IMR-90 (cell line): ENCODE measurements around the gene C5orf52. TPM values are rescaled to one million over a fixed set of nuclear protein-coding genes. Genes with fewer than 3 reads are reported as not detected.
A peak's percentile ranks its signal among the peaks of the same experiment; 100 is the strongest.

Experiments
- ATAC-seq: fragments of 200-7000 bp; cut with Tn5 transposase; 2 replicates; pipeline ENCODE4 v1.9.1; 2020; ENCODE audit warnings: low read depth, mild to moderate bottlenecking, moderate library complexity
- BruUV-seq: library from RNA; stranded (reverse); fragments of 400-500 nt; replicated peaks from 2 replicates; lab custom pipeline; 2021; lab: Mats Ljungman, UMichigan
- CTCF ChIA-PET: fragments of 300-600 bp; formaldehyde crosslinking; extraction: SDS; loops from one replicate; lab custom pipeline; 2021; ENCODE audit warnings: antibody characterized with exemption; lab: Yijun Ruan, JAX
- POLR2A ChIA-PET: fragments of 300-600 bp; sonication (Branson Sonifier 250); formaldehyde crosslinking; loops from one replicate; lab custom pipeline; 2022; ENCODE audit warnings: antibody characterized with exemption; ENCODE audit not compliant: unreplicated experiment; lab: Charles Lee
- DNase-seq: peaks from one replicate; pipeline ENCODE4 v3.0.0; 2013
- H2AFZ ChIP-seq: replicated peaks from 2 replicates; pipeline ENCODE3; 2013; ENCODE audit warnings: low read length, mild to moderate bottlenecking; ENCODE audit not compliant: poor library complexity
- H2AK5ac ChIP-seq: 2 replicates; pipeline ENCODE4 v1.6.1; 2013; ENCODE audit warnings: low read depth, low read length, inconsistent platforms
- H2AK9ac ChIP-seq: replicated peaks from 2 replicates; pipeline ENCODE3; 2013; ENCODE audit warnings: mild to moderate bottlenecking, low read depth, low read length, moderate library complexity; ENCODE audit not compliant: poor library complexity
- H2BK120ac ChIP-seq: 2 replicates; pipeline ENCODE4 v1.6.1; 2013; ENCODE audit warnings: low read depth, low read length, inconsistent platforms
- H2BK15ac ChIP-seq: 3 replicates; pipeline ENCODE4 v1.6.1; 2013; ENCODE audit warnings: low read depth, low read length, inconsistent platforms
- H2BK20ac ChIP-seq: 2 replicates; pipeline ENCODE4 v1.6.1; 2013; ENCODE audit warnings: low read depth, mild to moderate bottlenecking, inconsistent platforms, low read length, moderate library complexity
- H2BK5ac ChIP-seq: 2 replicates; pipeline ENCODE4 v1.6.1; 2013; ENCODE audit warnings: mild to moderate bottlenecking, low read depth, low read length, inconsistent platforms; ENCODE audit not compliant: poor library complexity, severe bottlenecking
- H3K14ac ChIP-seq: replicated peaks from 2 replicates; pipeline ENCODE4 v1.6.1; 2013; ENCODE audit warnings: low read depth, low read length, inconsistent platforms
- H3K18ac ChIP-seq: 2 replicates; pipeline ENCODE4 v1.6.1; 2013; ENCODE audit warnings: low read depth, low read length, control low read depth
- H3K23ac ChIP-seq: 2 replicates; pipeline ENCODE4 v1.6.1; 2013; ENCODE audit warnings: low read depth, low read length, inconsistent platforms
- H3K27ac ChIP-seq: 2 replicates; pipeline ENCODE4 v1.5.1; 2013; ENCODE audit warnings: mild to moderate bottlenecking, control low read depth, low read length; ENCODE audit not compliant: insufficient read depth
- H3K27me3 ChIP-seq: 2 replicates; pipeline ENCODE4 v1.6.1; 2013; ENCODE audit warnings: low read length; ENCODE audit not compliant: control insufficient read depth, insufficient read depth
- H3K36me3 ChIP-seq: 2 replicates; pipeline ENCODE4 v1.6.1; 2013; ENCODE audit warnings: low read length, mixed read lengths; ENCODE audit not compliant: control insufficient read depth, insufficient read depth
- H3K4ac ChIP-seq: 2 replicates; pipeline ENCODE4 v1.6.1; 2013; ENCODE audit warnings: low read depth, low read length, inconsistent platforms
- H3K4me1 ChIP-seq: 2 replicates; pipeline ENCODE4 v1.6.1; 2013; ENCODE audit warnings: low read length, mixed read lengths; ENCODE audit not compliant: control insufficient read depth, insufficient read depth
- H3K4me2 ChIP-seq: 2 replicates; pipeline ENCODE4 v1.6.1; 2013; ENCODE audit warnings: low read depth, mild to moderate bottlenecking, control low read depth, low read length, moderate library complexity
- H3K4me3 ChIP-seq: 2 replicates; pipeline ENCODE4 v1.5.1; 2013; ENCODE audit warnings: low read depth, mild to moderate bottlenecking, control low read depth, low read length, moderate library complexity; ENCODE audit not compliant: insufficient read depth
- H3K56ac ChIP-seq: 2 replicates; pipeline ENCODE4 v1.6.1; 2013; ENCODE audit warnings: low read length, inconsistent platforms; ENCODE audit not compliant: insufficient read depth; ENCODE audit errors: extremely low read depth
- H3K79me1 ChIP-seq, 2 experiments: 2 replicates each; pipeline ENCODE4 v1.6.1; 2013; ENCODE audit warnings: low read length in 2 of 2, inconsistent platforms in 1 of 2, low read depth in 1 of 2
- H3K9ac ChIP-seq: 2 replicates; pipeline ENCODE4 v1.6.1; 2013; ENCODE audit warnings: low read depth, low read length, control low read depth
- H3K9me1 ChIP-seq: 2 replicates; pipeline ENCODE4 v1.6.1; 2013; ENCODE audit warnings: low read length, inconsistent platforms; ENCODE audit not compliant: insufficient read depth
- H3K9me3 ChIP-seq: 2 replicates; pipeline ENCODE4 v1.6.1; 2013; ENCODE audit warnings: low read length; ENCODE audit not compliant: control insufficient read depth, insufficient read depth
- H4K20me1 ChIP-seq: 2 replicates; pipeline ENCODE4 v1.6.1; 2013; ENCODE audit warnings: low read length, inconsistent platforms; ENCODE audit not compliant: insufficient read depth
- H4K5ac ChIP-seq: 2 replicates; pipeline ENCODE4 v1.6.1; 2013; ENCODE audit warnings: mild to moderate bottlenecking, low read depth, low read length, control low read depth
- H4K8ac ChIP-seq, 2 experiments: 2 replicates each; pipeline ENCODE4 v1.6.1; 2013; ENCODE audit warnings: low read depth in 2 of 2, low read length in 2 of 2, control low read depth in 1 of 2, inconsistent platforms in 1 of 2
- H4K91ac ChIP-seq: 2 replicates; pipeline ENCODE4 v1.6.1; 2013; ENCODE audit warnings: low read depth, low read length, inconsistent platforms; ENCODE audit not compliant: insufficient read depth
- BHLHE40 ChIP-seq: fragments of 150-350 bp; IDR thresholded peaks from 2 replicates; pipeline ENCODE4 v1.6.1; 2016; ENCODE audit warnings: mild to moderate bottlenecking, low read depth, low read length
- CEBPB ChIP-seq: IDR thresholded peaks from 2 replicates; pipeline ENCODE4 v1.6.1; 2012; ENCODE audit warnings: low read depth, low read length, improper control_type of control experiment
- CHD1 ChIP-seq: IDR thresholded peaks from 2 replicates; pipeline ENCODE4 v1.6.1; 2012; ENCODE audit warnings: low read depth, low read length, improper control_type of control experiment
- FOS ChIP-seq: fragments of 150-350 bp; IDR thresholded peaks from 2 replicates; pipeline ENCODE4 v1.6.1; 2016; ENCODE audit warnings: low read depth, low read length
- RCOR1 ChIP-seq: IDR thresholded peaks from 2 replicates; pipeline ENCODE4 v1.6.1; 2012; ENCODE audit warnings: mild to moderate bottlenecking, low read length, improper control_type of control experiment; ENCODE audit not compliant: insufficient replicate concordance
- WGBS, 2 experiments: methylation state at CpG; one replicate each; pipeline versions ENCODE4 v1.1.5 to v1.1.7; 2013; ENCODE audit warnings: missing lambda C conversion rate in 2 of 2; ENCODE audit not compliant: insufficient read length in 1 of 2; ENCODE audit errors: extremely low coverage in 2 of 2; 5-methylcytosine and 5-hydroxymethylcytosine counted together
- dilution Hi-C: fragments of 300-500 bp; cut with HindIII; formaldehyde crosslinking; loops from one replicate; pipeline ENCODE4 v1.14.3; 2018; ENCODE audit warnings: low sequenced_read_pairs; ENCODE audit not compliant: unreplicated experiment
- in situ Hi-C: fragments of 300-500 bp; cut with MboI; formaldehyde crosslinking; loops from 3 replicates; pipeline ENCODE4 v1.14.3; 2019; ENCODE audit warnings: low sequenced_read_pairs, inconsistent platforms, mixed read lengths
- intact Hi-C: fragments of 100-400 bp; cut with micrococcal nuclease; formaldehyde crosslinking; loops from 2 replicates; pipeline ENCODE4 v1.10.0; 2022
- polyA plus RNA-seq, 3 experiments: library from polyadenylated mRNA; depleted of rRNA; stranded (reverse); fragments of >200 nt; gene quantifications; 2 replicates each; pipeline ENCODE4 v1.2.3, GENCODE V29; 2012; ENCODE audit warnings: low replicate concordance in 1 of 3
- total RNA-seq: library from RNA; depleted of rRNA; stranded (reverse); fragments of >200 nt; gene quantifications from 2 replicates; pipeline ENCODE4 v1.2.3, GENCODE V29; 2012
- TF ChIP-seq, protein P1 (sequence below): conservative IDR thresholded peaks from 2 replicates; pipeline ENCODE4 v1.5.1; 2012; ENCODE audit warnings: mild to moderate bottlenecking, low read depth, low read length, improper control_type of control experiment

The C5orf52 gene
- total and polyA plus RNA-seq, 2 of the 4 experiments (the other 2 are of a cell fraction) = not detected

DNA sequence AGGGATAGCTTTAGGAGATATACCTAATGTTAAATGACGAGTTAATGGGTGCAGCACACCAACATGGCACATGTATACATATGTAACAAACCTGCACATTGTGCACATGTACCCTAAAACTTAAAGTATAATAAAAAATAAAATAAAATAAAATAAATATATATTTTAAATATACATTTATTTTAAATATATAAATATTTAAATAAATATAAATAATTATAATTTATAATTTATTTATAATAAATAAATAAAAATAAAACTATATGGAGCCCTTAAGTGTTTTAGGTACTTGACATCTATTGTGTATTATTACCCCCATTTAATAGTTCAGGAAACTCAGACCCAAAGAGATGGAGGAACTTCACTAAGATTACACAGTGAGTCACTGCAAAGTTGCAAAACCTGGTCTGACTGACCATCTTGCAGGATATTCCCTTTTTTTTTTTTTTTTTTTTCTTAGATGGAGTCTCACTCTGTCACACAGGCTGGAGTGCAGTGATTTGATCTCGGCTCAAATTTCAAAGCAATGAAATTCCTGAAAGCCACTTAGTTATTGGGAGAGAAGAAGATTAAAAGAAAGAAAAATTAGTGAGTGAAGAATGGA, 5.8 kb upstream of the C5orf52 start:
- Histone ChIP-seq H3K9ac (no peak overlapping the region), H3K56ac (no peak overlapping the region), H3K4me1 (no peaks in the 10 kb centered on the region; the same call in 1 of the 2 replicates), H3K14ac (no peak overlapping the region), H3K23ac (no peak overlapping the region), H2BK5ac (no peak overlapping the region), H3K18ac (no peak overlapping the region), H2BK120ac (no peak overlapping the region), H3K27ac (no peak overlapping the region), H3K9me3 (no peaks in the 10 kb centered on the region), H2BK15ac (no peak overlapping the region), H2AK5ac (no peak overlapping the region), H3K4me2 (no peak overlapping the region), H4K20me1 (no peaks in the 10 kb centered on the region), H4K91ac (no peak overlapping the region), H3K36me3 (no peaks in the 10 kb centered on the region), H2AK9ac (no peak overlapping the region), H3K27me3 (peaks cover 3% of the 10 kb centered on the region; the same call in 1 of the 2 replicates), H3K9me1 (no peaks in the 10 kb centered on the region), H2AFZ (no peak overlapping the region), H3K4me3 (no peak overlapping the region), H2BK20ac (no peak overlapping the region), H3K4ac (no peak overlapping the region), H3K79me1 (no peaks in the 10 kb centered on the region), H4K5ac (no peak overlapping the region), H4K8ac (no peak overlapping the region)
- POLR2A ChIA-PET = no interaction called here
- in situ Hi-C loops = no loop called here
- CTCF ChIA-PET = no interaction called here
- dilution Hi-C loops = no loop called here
- WGBS, 2 experiments = 67% methylated on average over 1 of the region's 2 CpGs; no CpG with 5 or more reads in 1 of the 2 experiments
- BruUV-seq = no TSS peak
- intact Hi-C loops = loop anchor here (5.0 kb wide), 1 partner anchor 88 kb away; the partner anchor contains the start of gene ADAM19
- no peak for TF ChIP-seq RCOR1
- no peak for TF ChIP-seq CHD1
- peak; percentile 78; the same call in 1 of the 2 replicates for TF ChIP-seq FOS
- TF ChIP-seq BHLHE40 = no peak
- peak; percentile 96 for TF ChIP-seq CEBPB
- TF ChIP-seq, protein P1, sequence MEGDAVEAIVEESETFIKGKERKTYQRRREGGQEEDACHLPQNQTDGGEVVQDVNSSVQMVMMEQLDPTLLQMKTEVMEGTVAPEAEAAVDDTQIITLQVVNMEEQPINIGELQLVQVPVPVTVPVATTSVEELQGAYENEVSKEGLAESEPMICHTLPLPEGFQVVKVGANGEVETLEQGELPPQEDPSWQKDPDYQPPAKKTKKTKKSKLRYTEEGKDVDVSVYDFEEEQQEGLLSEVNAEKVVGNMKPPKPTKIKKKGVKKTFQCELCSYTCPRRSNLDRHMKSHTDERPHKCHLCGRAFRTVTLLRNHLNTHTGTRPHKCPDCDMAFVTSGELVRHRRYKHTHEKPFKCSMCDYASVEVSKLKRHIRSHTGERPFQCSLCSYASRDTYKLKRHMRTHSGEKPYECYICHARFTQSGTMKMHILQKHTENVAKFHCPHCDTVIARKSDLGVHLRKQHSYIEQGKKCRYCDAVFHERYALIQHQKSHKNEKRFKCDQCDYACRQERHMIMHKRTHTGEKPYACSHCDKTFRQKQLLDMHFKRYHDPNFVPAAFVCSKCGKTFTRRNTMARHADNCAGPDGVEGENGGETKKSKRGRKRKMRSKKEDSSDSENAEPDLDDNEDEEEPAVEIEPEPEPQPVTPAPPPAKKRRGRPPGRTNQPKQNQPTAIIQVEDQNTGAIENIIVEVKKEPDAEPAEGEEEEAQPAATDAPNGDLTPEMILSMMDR = no peak
- ATAC-seq = peak; percentile 80
- DNase-seq = peak; percentile 89
